ENCODE results near the gene EYA2. TPM values are rescaled to one million over a fixed set of nuclear protein-coding genes. Genes with fewer than 3 reads are reported as not detected.
"Not testable (repeated sequence)": the region's sequence is repeated elsewhere in the genome, so short reads cannot be mapped to it uniquely, and the experiment has no call there.

Gene EYA2
- total RNA-seq, 1 donor from 2014 or later = 0.40 TPM

- intact Hi-C loops (cut with DNase I) = no loop called here
- DNase-seq (ENCODE audit: low spot score) = no peak
Measured at GRCh38 chr20:46928580-46929132, 34.0 kb downstream of the EYA2 start.

- no peak for DNase-seq (ENCODE audit: low spot score)
- intact Hi-C loops (cut with DNase I) = no loop called here
Measured at GRCh38 chr20:46929902-46930301, 35.3 kb downstream of the EYA2 start.

- no peak for DNase-seq (ENCODE audit: low spot score)
- intact Hi-C loops (cut with DNase I) = no loop called here
Measured at GRCh38 chr20:46930640-46931339, 36.1 kb downstream of the EYA2 start.

GRCh38 chr20:46931699-46932098 is 37.1 kb downstream of the EYA2 start:
- DNase-seq (ENCODE audit: low spot score) = no peak
- intact Hi-C loops (cut with DNase I) = no loop called here

- intact Hi-C loops (cut with DNase I); DNase-seq (ENCODE audit: low spot score): not testable (repeated sequence)
Measured at GRCh38 chr20:46932439-46932838, 37.8 kb downstream of the EYA2 start.

GRCh38 chr20:46933150-46933549 is 38.5 kb downstream of the EYA2 start:
- intact Hi-C loops (cut with DNase I) = no loop called here
- DNase-seq (ENCODE audit: low spot score) = no peak

- DNase-seq (ENCODE audit: low spot score) = no peak
- intact Hi-C loops (cut with DNase I) = no loop called here
Measured at GRCh38 chr20:46934746-46935287, 40.2 kb downstream of the EYA2 start.

- DNase-seq (ENCODE audit: low spot score) = no peak
- intact Hi-C loops (cut with DNase I) = no loop called here
Measured at GRCh38 chr20:46935394-46936017, 40.9 kb downstream of the EYA2 start.

- DNase-seq (ENCODE audit: low spot score) = no peak
- intact Hi-C loops (cut with DNase I) = no loop called here
Measured at GRCh38 chr20:46936415-46937156, 41.9 kb downstream of the EYA2 start.

- intact Hi-C loops (cut with DNase I) = no loop called here
- DNase-seq (ENCODE audit: low spot score) = no peak
Measured at GRCh38 chr20:46937157-46937523, 42.5 kb downstream of the EYA2 start.

GRCh38 chr20:46937533-46938226 is 43.0 kb downstream of the EYA2 start:
- DNase-seq (ENCODE audit: low spot score) = no peak
- intact Hi-C loops (cut with DNase I) = no loop called here

GRCh38 chr20:46938434-46938833 is 43.8 kb downstream of the EYA2 start:
- intact Hi-C loops (cut with DNase I) = no loop called here
- no peak for DNase-seq (ENCODE audit: low spot score)

- DNase-seq (ENCODE audit: low spot score) = no peak
- intact Hi-C loops (cut with DNase I) = no loop called here
Measured at GRCh38 chr20:46939031-46939965, 44.7 kb downstream of the EYA2 start.

GRCh38 chr20:46940616-46941015 is 46.0 kb downstream of the EYA2 start:
- intact Hi-C loops (cut with DNase I) = no loop called here

GRCh38 chr20:46941404-46941803 is 46.8 kb downstream of the EYA2 start:
- intact Hi-C loops (cut with DNase I) = no loop called here
- no peak for DNase-seq (ENCODE audit: low spot score)

More at GRCh38 chr20:46940616-46941015, 46.0 kb downstream of the EYA2 start:
- no peak for DNase-seq (ENCODE audit: low spot score)

GRCh38 chr20:46943861-46944591 is 49.4 kb downstream of the EYA2 start:
- intact Hi-C loops (cut with DNase I) = no loop called here
- DNase-seq (ENCODE audit: low spot score) = no peak

GRCh38 chr20:46945465-46945864 is 50.8 kb downstream of the EYA2 start:
- no peak for DNase-seq (ENCODE audit: low spot score)
- intact Hi-C loops (cut with DNase I) = no loop called here

- intact Hi-C loops (cut with DNase I) = no loop called here
Measured at GRCh38 chr20:46946181-46946624, 51.6 kb downstream of the EYA2 start.

More at GRCh38 chr20:46946181-46946624, 51.6 kb downstream of the EYA2 start:
- no peak for DNase-seq (ENCODE audit: low spot score)

Data from cardiac septum (tissue), 1 donor.